ENCODE results near the gene BTG3.

BTG3 gene

DNA sequence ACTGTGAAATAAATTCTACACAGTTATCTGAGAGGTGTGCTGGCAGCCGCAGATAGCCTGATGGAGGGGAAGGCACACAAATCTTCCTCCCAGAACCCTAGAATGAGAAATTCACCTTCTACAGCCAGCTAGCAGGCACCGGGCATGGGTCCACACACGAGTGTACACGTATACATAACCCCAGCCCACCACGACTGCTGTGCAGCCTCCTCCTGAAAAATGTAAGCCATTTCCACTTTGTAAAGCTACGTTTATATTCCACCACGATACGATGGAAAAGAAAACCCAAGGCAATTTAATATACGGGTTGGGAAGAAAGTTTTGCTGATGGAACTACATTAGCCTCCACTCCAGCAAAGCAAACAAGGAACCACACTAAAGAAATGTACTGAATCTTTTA lies 1.8 kb downstream of the BTG3 start:
- Mint-ChIP-seq H3K4me1 (peaks cover 13% of the 10 kb centered on the region), H3K9me3 (no peaks in the 10 kb centered on the region), H3K27ac (peak overlapping the region; percentile 74), H3K36me3 (no peaks in the 10 kb centered on the region), H3K27me3 (no peaks in the 10 kb centered on the region), H3K4me3 (peak overlapping the region; percentile 91)
- no peak for ATAC-seq

DNA sequence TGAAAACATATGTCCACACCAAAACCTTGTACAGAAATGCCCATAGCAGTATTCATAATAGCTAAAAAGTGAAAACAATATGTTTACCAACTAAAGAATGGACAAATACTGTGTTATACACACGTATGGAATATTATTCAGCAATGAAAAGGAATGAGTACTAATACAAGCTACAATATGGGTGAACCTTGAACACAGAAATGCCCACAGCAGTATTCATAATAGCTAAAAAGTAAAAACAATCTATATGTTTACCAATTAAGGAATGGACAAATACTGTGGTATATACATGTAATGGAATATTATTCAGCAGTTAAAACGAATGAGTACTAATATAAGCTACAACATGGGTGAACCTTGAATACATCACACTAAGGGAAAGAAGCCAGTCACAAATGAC lies 3.0 kb downstream of the BTG3 start:
- no peak overlapping the region for H3K27ac Mint-ChIP-seq
- H3K4me1 Mint-ChIP-seq = peaks cover 13% of the 10 kb centered on the region
- no peak overlapping the region for H3K4me3 Mint-ChIP-seq
- no peak for ATAC-seq
- H3K36me3 Mint-ChIP-seq = peaks cover 2% of the 10 kb centered on the region
- no peaks in the 10 kb centered on the region for H3K9me3 Mint-ChIP-seq
- no peaks in the 10 kb centered on the region for H3K27me3 Mint-ChIP-seq

DNA sequence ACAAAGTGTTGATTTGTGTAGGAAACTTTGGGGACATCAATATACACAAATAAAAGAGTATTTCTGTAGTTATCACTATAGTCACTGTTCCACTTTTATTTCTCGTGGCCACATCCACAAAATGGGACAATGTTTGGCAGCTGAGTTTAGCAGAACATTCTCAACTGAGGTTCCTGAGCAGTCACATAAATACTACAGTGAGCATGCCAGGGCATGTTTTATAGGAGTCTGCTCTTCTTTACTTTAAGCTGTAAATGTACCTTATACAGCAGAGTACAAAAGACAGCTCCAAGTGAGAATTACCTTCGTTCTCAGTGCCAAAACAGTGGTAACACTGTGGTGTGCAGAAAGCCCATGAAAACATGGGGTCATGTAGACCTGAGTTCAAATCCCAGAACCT lies 5.0 kb downstream of the BTG3 start:
- Mint-ChIP-seq H3K4me3 (no peak overlapping the region), H3K9me3 (no peaks in the 10 kb centered on the region), H3K27me3 (no peaks in the 10 kb centered on the region), H3K36me3 (peaks cover 22% of the 10 kb centered on the region), H3K4me1 (peaks cover 13% of the 10 kb centered on the region), H3K27ac (no peak overlapping the region)
- no peak for ATAC-seq

DNA sequence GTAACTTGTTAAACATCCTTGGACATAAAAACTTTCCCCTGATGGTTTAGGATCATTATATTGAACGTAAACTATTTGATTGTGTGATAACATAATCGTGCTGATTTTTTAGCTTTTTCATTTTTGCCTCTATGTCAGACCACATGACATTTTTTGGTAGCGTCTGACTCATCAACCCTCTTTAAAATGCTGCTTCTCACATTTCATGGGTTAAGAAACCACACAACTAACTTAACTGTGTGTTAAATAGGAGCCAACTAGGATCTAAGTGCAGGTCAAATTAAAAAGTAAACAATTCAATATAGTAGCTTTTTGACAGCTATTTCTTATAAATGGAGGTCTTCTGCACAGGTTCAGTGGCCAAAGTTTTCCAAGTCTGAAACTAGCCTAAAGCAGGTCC lies 9.8 kb downstream of the BTG3 start:
- no peak overlapping the region for H3K4me3 Mint-ChIP-seq
- peaks cover 34% of the 10 kb centered on the region for H3K36me3 Mint-ChIP-seq
- peaks cover 6% of the 10 kb centered on the region for H3K4me1 Mint-ChIP-seq
- H3K27ac Mint-ChIP-seq = no peak overlapping the region
- H3K27me3 Mint-ChIP-seq = no peaks in the 10 kb centered on the region
- H3K9me3 Mint-ChIP-seq = no peaks in the 10 kb centered on the region
- no peak for ATAC-seq

DNA sequence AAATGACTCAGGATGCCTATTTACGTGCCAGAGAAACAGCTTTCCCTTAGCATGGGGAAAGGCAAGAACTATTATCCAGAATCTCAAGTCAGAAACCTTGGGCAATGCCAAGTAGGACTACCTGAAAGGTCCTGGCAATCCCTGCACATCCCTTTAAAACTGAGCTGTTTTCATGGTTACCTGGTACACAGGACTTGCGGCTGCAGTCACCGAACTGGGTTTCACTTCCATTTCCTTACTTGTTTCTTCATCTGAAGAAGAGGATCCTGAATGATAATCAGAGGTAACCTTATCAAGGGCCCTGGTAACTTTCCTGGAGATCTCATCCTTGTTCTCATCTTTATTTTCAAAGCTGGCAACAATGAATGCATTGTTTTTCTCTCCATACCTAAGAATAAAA lies 14.3 kb downstream of the BTG3 start:
- peak; percentile 50 for ATAC-seq
- peaks cover 6% of the 10 kb centered on the region for H3K4me1 Mint-ChIP-seq
- no peaks in the 10 kb centered on the region for H3K27me3 Mint-ChIP-seq
- no peaks in the 10 kb centered on the region for H3K9me3 Mint-ChIP-seq
- H3K27ac Mint-ChIP-seq = no peak overlapping the region
- H3K36me3 Mint-ChIP-seq = peaks cover 32% of the 10 kb centered on the region
- H3K4me3 Mint-ChIP-seq = no peak overlapping the region

- Mint-ChIP-seq H3K27me3 (no peaks in the 10 kb centered on the region), H3K4me1 (peaks cover 6% of the 10 kb centered on the region), H3K4me3 (no peak overlapping the region), H3K36me3 (peaks cover 32% of the 10 kb centered on the region), H3K9me3 (no peaks in the 10 kb centered on the region), H3K27ac (no peak overlapping the region)
- ATAC-seq = no peak
Observed at GRCh38 chr21:17597680-17598079, 15.0 kb downstream of the BTG3 start.

- H3K36me3 Mint-ChIP-seq = peaks cover 25% of the 10 kb centered on the region
- no peak for ATAC-seq
- no peak overlapping the region for H3K4me3 Mint-ChIP-seq
- no peak overlapping the region for H3K27ac Mint-ChIP-seq
- no peaks in the 10 kb centered on the region for H3K9me3 Mint-ChIP-seq
- H3K4me1 Mint-ChIP-seq = no peaks in the 10 kb centered on the region
- H3K27me3 Mint-ChIP-seq = no peaks in the 10 kb centered on the region
Observed at GRCh38 chr21:17590430-17590829, 22.3 kb downstream of the BTG3 start.

- Mint-ChIP-seq H3K9me3 (no peaks in the 10 kb centered on the region), H3K36me3 (no peaks in the 10 kb centered on the region), H3K4me1 (no peaks in the 10 kb centered on the region), H3K27ac (no peak overlapping the region), H3K27me3 (no peaks in the 10 kb centered on the region), H3K4me3 (no peak overlapping the region)
- ATAC-seq = no peak
Observed at GRCh38 chr21:17585875-17586450, 26.7 kb downstream of the BTG3 start.

DNA sequence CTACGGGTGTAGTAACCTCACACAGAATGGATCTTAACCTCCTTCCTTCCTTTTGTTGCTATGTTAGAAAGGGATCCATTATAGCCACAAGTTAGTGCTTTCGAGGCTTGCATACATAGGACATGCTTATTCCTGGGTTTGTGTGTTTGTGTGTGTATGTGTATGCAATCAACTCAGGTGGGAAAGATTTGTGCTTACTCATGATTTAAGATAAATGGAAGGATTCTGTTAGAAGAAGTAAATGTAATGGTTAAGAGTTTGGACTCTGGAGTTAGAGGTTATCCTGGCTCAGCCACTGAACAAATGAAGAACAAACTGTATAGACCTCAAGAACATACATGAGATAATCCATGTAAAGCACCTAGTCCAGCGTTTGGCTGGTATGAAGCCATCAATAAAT lies 28.8 kb downstream of the BTG3 start:
- Mint-ChIP-seq H3K27me3 (no peaks in the 10 kb centered on the region), H3K36me3 (no peaks in the 10 kb centered on the region), H3K9me3 (no peaks in the 10 kb centered on the region), H3K4me3 (no peak overlapping the region), H3K4me1 (no peaks in the 10 kb centered on the region), H3K27ac (no peak overlapping the region)
- ATAC-seq = no peak

- Mint-ChIP-seq H3K4me3 (no peak overlapping the region), H3K36me3 (no peaks in the 10 kb centered on the region), H3K4me1 (no peaks in the 10 kb centered on the region), H3K27ac (no peak overlapping the region), H3K9me3 (no peaks in the 10 kb centered on the region), H3K27me3 (no peaks in the 10 kb centered on the region)
- no peak for ATAC-seq
Observed at GRCh38 chr21:17580319-17580718, 32.4 kb downstream of the BTG3 start.

- Mint-ChIP-seq H3K27ac (no peak overlapping the region), H3K27me3 (peaks cover 8% of the 10 kb centered on the region), H3K4me1 (no peaks in the 10 kb centered on the region), H3K4me3 (no peak overlapping the region), H3K36me3 (no peaks in the 10 kb centered on the region), H3K9me3 (no peaks in the 10 kb centered on the region)
- ATAC-seq = no peak
Observed at GRCh38 chr21:17578876-17579275, 33.8 kb downstream of the BTG3 start.

- Mint-ChIP-seq H3K27me3 (peaks cover 9% of the 10 kb centered on the region), H3K4me1 (no peaks in the 10 kb centered on the region), H3K4me3 (no peak overlapping the region), H3K27ac (no peak overlapping the region), H3K9me3 (no peaks in the 10 kb centered on the region), H3K36me3 (no peaks in the 10 kb centered on the region)
- no peak for ATAC-seq
Observed at GRCh38 chr21:17578162-17578561, 34.5 kb downstream of the BTG3 start.

DNA sequence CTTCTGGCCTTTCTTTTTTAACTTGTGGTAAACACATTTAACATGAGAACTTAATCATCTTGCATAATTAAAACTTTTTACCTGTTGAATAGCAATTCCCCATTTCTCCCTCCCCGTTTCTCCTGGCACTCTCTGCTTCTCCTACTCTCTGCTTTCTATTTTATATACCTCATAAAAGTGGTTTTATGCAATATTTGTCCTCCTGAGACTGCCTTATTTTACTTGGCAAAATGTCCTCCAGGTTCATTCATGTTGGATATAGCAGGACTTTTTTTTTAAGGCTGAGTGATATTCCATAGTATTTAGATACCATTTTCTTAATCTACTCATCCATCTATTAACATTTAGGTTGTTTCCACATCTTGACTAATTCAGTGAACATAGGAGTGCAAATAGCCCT lies 35.0 kb downstream of the BTG3 start:
- H3K36me3 Mint-ChIP-seq = no peaks in the 10 kb centered on the region
- no peak for ATAC-seq
- H3K9me3 Mint-ChIP-seq = no peaks in the 10 kb centered on the region
- no peak overlapping the region for H3K27ac Mint-ChIP-seq
- no peaks in the 10 kb centered on the region for H3K4me1 Mint-ChIP-seq
- peaks cover 9% of the 10 kb centered on the region for H3K27me3 Mint-ChIP-seq
- no peak overlapping the region for H3K4me3 Mint-ChIP-seq

DNA sequence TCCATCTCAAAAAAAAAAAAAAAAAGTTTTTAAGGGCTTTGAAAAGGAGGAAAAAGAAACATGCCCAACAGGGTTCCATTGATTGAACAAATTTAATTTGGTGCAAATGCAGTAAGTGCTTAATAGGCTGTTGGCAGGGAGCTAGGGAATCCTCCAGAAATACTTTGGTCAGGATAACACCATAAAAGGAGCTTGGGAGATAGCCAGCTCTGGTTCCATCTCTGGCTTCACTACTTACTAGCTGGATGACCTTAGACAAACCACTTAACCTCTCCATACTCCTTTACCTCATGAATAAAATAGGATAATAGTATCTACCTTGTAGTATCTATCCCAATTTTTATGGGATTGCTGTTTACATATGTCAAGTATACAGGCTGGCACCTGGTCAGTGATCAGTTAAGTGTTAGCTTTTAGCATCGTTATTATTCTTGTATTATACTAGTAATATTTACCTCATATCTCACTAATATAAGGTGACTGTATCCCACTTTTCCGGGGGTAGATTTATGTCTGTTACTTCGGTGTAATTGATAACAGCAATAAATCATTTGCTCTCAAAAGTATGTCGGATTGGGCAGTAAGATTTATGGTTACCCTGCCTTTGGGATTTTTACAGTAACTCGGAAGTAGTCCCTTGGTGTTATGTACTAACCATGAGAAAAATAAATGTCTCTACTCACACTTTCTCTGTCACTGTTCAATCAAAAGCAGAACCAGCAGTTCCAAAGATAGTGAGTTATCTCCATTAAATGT lies 36.4 kb downstream of the BTG3 start:
- Mint-ChIP-seq H3K27me3 (peaks cover 9% of the 10 kb centered on the region), H3K9me3 (no peaks in the 10 kb centered on the region), H3K4me3 (no peak overlapping the region), H3K27ac (no peak overlapping the region), H3K4me1 (no peaks in the 10 kb centered on the region), H3K36me3 (no peaks in the 10 kb centered on the region)
- no peak for ATAC-seq

GRCh38 chr21:17575076-17575475 lies 37.6 kb downstream of the BTG3 start:
- no peaks in the 10 kb centered on the region for H3K4me1 Mint-ChIP-seq
- no peak overlapping the region for H3K4me3 Mint-ChIP-seq
- no peaks in the 10 kb centered on the region for H3K9me3 Mint-ChIP-seq
- no peak overlapping the region for H3K27ac Mint-ChIP-seq
- no peak for ATAC-seq
- no peaks in the 10 kb centered on the region for H3K36me3 Mint-ChIP-seq
- peaks cover 9% of the 10 kb centered on the region for H3K27me3 Mint-ChIP-seq

DNA sequence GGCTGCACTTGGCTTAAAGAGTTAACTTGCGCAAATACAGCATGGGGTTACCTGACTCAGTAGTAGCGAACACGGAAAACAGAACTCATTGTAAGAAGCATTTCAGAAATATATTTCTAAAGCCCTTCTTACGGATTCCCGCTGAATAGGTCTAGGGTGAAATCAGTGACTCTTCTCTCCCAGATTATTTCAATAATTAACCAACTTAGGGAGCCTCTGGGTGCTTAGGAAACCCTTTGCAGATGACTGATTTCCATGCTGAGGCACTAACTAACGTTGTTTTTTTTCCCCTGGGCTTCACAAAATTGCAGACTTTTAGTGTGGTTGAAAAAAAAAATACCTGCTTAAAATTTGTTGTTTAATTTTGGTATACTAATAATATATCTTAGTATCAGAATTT lies 40.3 kb downstream of the BTG3 start:
- Mint-ChIP-seq H3K36me3 (no peaks in the 10 kb centered on the region), H3K4me3 (no peak overlapping the region), H3K27ac (no peak overlapping the region), H3K27me3 (peaks cover 9% of the 10 kb centered on the region), H3K9me3 (no peaks in the 10 kb centered on the region), H3K4me1 (no peaks in the 10 kb centered on the region)
- ATAC-seq = no peak
